ENCODE results near the gene SMURF1.

DNA sequence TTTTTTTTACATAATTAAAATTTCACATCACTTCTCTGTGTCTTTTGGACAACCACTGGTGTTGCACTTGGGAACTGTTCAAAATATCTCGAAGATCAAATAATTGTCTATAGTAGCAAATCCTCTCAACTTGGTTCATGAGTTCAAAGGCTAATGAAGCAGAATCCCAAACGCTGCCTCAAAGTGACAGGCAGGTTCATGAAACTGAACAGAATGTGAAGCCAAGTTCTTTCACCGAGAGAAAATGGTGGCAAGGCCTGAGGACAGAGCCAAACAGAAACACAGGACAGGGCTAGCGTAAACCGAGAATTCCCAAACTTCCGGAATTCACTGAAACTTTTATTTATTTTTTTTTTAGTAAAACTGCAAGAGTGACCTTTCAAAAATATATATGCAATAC lies 21.1 kb downstream of the SMURF1 start:
- TF ChIP-seq CTCF (IDR thresholded peaks at IDR 0.05) (no peak), POLR2A (IDR thresholded peaks at IDR 0.05) (no peak), POLR2AphosphoS5 (IDR thresholded peaks at IDR 0.05) (no peak), EP300 (IDR thresholded peaks at IDR 0.05) (no peak)

Data from sigmoid colon (tissue), 4 donors.